Measurements from ENCODE around the gene STAT5A.
"Not testable (repeated sequence)": the region's sequence is repeated elsewhere in the genome, so short reads cannot be mapped to it uniquely, and the experiment has no call there.

STAT5A gene

DNA sequence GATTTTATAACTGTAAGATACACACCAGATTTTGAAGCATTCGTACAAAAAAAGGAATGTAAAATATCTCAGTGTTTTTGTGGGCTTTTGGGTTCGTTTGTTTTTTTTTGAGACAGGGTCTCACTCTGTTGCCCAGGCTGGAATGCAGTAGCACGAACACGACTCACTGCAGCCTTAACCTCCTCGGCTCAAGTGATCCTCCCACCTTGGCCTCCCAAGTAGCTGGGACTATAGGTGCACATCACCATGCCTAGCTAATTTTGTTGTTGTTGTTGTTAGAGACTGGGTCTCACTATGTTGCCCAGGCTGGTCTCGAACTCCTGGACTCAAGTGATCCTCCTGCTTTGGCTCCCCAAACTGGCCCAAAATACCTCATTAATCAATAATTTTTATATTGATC, 28.0 kb upstream of the STAT5A start:
- Histone ChIP-seq H2AK5ac (ENCODE audit: low read length, severe bottlenecking) (no peak overlapping the region), H3K4me2 (ENCODE audit: low read length, poor library complexity, severe bottlenecking) (no peak overlapping the region), H2AFZ (ENCODE audit: low read depth, low read length) (no peak overlapping the region), H3K23ac (ENCODE audit: low read length in 2 of 2) (no peak overlapping the region), H4K8ac (ENCODE audit: low read length) (no peak overlapping the region), H2BK15ac (ENCODE audit: low read depth, poor library complexity, severe bottlenecking) (no peak overlapping the region), H3K4ac (ENCODE audit: low read depth in 1 of 2, low read length in 2 of 2) (no peak overlapping the region), H3K4me1 (ENCODE audit: control insufficient read depth, insufficient read depth, low read depth, low read length) (peaks cover 5% of the 10 kb centered on the region), H3K14ac (ENCODE audit: low read length in 2 of 2) (no peak overlapping the region), H2BK12ac (ENCODE audit: low read length in 2 of 2) (no peak overlapping the region), H3K27me3 (ENCODE audit: control insufficient read depth in 1 of 2, insufficient read depth in 1 of 2, low read length in 2 of 2) (no peaks in the 10 kb centered on the region), H2BK120ac (ENCODE audit: low read depth, low read length) (no peak overlapping the region), H4K91ac (ENCODE audit: low read length) (no peak overlapping the region), H3K27ac (ENCODE audit: low read length, poor library complexity, severe bottlenecking) (no peak overlapping the region), H3K36me3 (ENCODE audit: control insufficient read depth in 1 of 2, insufficient read depth in 2 of 2, low read depth in 1 of 2, low read length in 2 of 2) (no peaks in the 10 kb centered on the region), H2BK5ac (ENCODE audit: low read depth, low read length, poor library complexity, severe bottlenecking) (no peak overlapping the region), H3K9ac (ENCODE audit: low read length) (no peak overlapping the region), H3K18ac (ENCODE audit: low read depth in 1 of 2, low read length in 2 of 2) (no peak overlapping the region), H3K9me3 (ENCODE audit: control insufficient read depth, low read length) (no peaks in the 10 kb centered on the region), H3K79me1 (replicated peaks; ENCODE audit: low read length, poor library complexity, severe bottlenecking) (peaks cover 19% of the 10 kb centered on the region), H3K4me3 (ENCODE audit: insufficient read depth in 1 of 2, low read depth in 1 of 2, low read length in 2 of 2) (no peak overlapping the region)
- WGBS, result 94% methylated on average over 5 of the region's 6 CpGs
- no peak for DNase-seq

DNA sequence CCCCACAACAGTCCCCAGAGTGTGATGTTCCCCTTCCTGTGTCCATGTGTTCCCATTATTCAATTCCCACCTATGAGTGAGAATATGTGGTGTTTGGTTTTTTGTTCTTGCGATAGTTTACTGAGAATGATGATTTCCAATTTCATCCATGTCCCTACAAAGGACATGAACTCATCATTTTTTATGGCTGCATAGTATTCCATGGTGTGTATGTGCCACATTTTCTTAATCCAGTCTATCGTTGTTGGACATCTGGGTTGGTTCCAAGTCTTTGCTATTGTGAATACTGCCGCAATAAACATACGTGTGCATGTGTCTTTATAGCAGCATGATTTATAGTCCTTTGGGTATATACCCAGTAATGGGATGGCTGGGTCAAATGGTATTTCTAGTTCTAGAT, 23.9 kb upstream of the STAT5A start:
- H3K27ac ChIP-seq (ENCODE audit: low read length, poor library complexity, severe bottlenecking); H3K18ac ChIP-seq (ENCODE audit: low read depth in 1 of 2, low read length in 2 of 2); H3K4me1 ChIP-seq (ENCODE audit: control insufficient read depth, insufficient read depth, low read depth, low read length); H3K27me3 ChIP-seq (ENCODE audit: control insufficient read depth in 1 of 2, insufficient read depth in 1 of 2, low read length in 2 of 2); H3K14ac ChIP-seq (ENCODE audit: low read length in 2 of 2); H3K4ac ChIP-seq (ENCODE audit: low read depth in 1 of 2, low read length in 2 of 2); H4K8ac ChIP-seq (ENCODE audit: low read length); H2BK120ac ChIP-seq (ENCODE audit: low read depth, low read length); H3K4me2 ChIP-seq (ENCODE audit: low read length, poor library complexity, severe bottlenecking); H3K9me3 ChIP-seq (ENCODE audit: control insufficient read depth, low read length); H2AFZ ChIP-seq (ENCODE audit: low read depth, low read length); H3K36me3 ChIP-seq (ENCODE audit: control insufficient read depth in 1 of 2, insufficient read depth in 2 of 2, low read depth in 1 of 2, low read length in 2 of 2); H3K9ac ChIP-seq (ENCODE audit: low read length); H2BK12ac ChIP-seq (ENCODE audit: low read length in 2 of 2); H3K4me3 ChIP-seq (ENCODE audit: insufficient read depth in 1 of 2, low read depth in 1 of 2, low read length in 2 of 2); DNase-seq; H2BK5ac ChIP-seq (ENCODE audit: low read depth, low read length, poor library complexity, severe bottlenecking); H3K23ac ChIP-seq (ENCODE audit: low read length in 2 of 2); H2AK5ac ChIP-seq (ENCODE audit: low read length, severe bottlenecking); H4K91ac ChIP-seq (ENCODE audit: low read length); H2BK15ac ChIP-seq (ENCODE audit: low read depth, poor library complexity, severe bottlenecking): not testable (repeated sequence)
- H3K79me1 ChIP-seq (replicated peaks; ENCODE audit: low read length, poor library complexity, severe bottlenecking), result peaks cover 14% of the 10 kb centered on the region
- WGBS, result no CpG with 5 or more reads among the region's 4 CpGs

DNA sequence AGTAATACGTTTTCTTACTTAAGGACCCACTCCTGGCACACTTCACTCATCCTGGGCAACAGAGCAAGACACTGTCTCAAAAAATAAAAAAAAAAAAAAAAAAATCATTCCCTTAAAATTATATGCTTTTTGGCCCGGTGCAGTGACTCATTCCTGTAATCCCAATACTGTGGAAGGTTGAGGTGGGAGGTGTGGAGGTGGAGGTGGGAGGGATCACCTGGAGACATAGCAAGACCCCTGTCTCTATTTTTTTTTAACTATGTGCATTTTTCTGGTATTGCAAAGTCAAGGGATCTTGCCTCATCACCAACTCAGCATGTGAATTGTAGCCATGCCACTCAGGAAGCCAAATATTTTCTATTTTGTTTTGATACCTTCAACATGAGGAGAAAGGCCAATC, 21.8 kb upstream of the STAT5A start:
- H3K27me3 ChIP-seq (ENCODE audit: control insufficient read depth in 1 of 2, insufficient read depth in 1 of 2, low read length in 2 of 2), result no peaks in the 10 kb centered on the region
- no peak overlapping the region for H4K8ac ChIP-seq (ENCODE audit: low read length)
- no peak overlapping the region for H3K4me2 ChIP-seq (ENCODE audit: low read length, poor library complexity, severe bottlenecking)
- no peak overlapping the region for H3K27ac ChIP-seq (ENCODE audit: low read length, poor library complexity, severe bottlenecking)
- no peak overlapping the region for H3K14ac ChIP-seq (ENCODE audit: low read length in 2 of 2)
- no peak overlapping the region for H3K4ac ChIP-seq (ENCODE audit: low read depth in 1 of 2, low read length in 2 of 2)
- no peak for DNase-seq
- H3K23ac ChIP-seq (ENCODE audit: low read length in 2 of 2), result no peak overlapping the region
- no peaks in the 10 kb centered on the region for H3K4me1 ChIP-seq (ENCODE audit: control insufficient read depth, insufficient read depth, low read depth, low read length)
- H3K4me3 ChIP-seq (ENCODE audit: insufficient read depth in 1 of 2, low read depth in 1 of 2, low read length in 2 of 2), result no peak overlapping the region
- H2BK5ac ChIP-seq (ENCODE audit: low read depth, low read length, poor library complexity, severe bottlenecking), result no peak overlapping the region
- peak overlapping the region; percentile 3 for H3K9ac ChIP-seq (ENCODE audit: low read length)
- H3K36me3 ChIP-seq (ENCODE audit: control insufficient read depth in 1 of 2, insufficient read depth in 2 of 2, low read depth in 1 of 2, low read length in 2 of 2), result no peaks in the 10 kb centered on the region
- H2BK120ac ChIP-seq (ENCODE audit: low read depth, low read length), result peak overlapping the region; percentile 49
- H2AK5ac ChIP-seq (ENCODE audit: low read length, severe bottlenecking), result no peak overlapping the region
- 100% methylated on average over 1 of the region's 2 CpGs for WGBS
- H2BK12ac ChIP-seq (ENCODE audit: low read length in 2 of 2), result no peak overlapping the region
- H3K79me1 ChIP-seq (replicated peaks; ENCODE audit: low read length, poor library complexity, severe bottlenecking), result peaks cover 12% of the 10 kb centered on the region
- H3K18ac ChIP-seq (ENCODE audit: low read depth in 1 of 2, low read length in 2 of 2), result no peak overlapping the region
- H4K91ac ChIP-seq (ENCODE audit: low read length), result no peak overlapping the region
- H3K9me3 ChIP-seq (ENCODE audit: control insufficient read depth, low read length), result no peaks in the 10 kb centered on the region
- no peak overlapping the region for H2AFZ ChIP-seq (ENCODE audit: low read depth, low read length)
- no peak overlapping the region for H2BK15ac ChIP-seq (ENCODE audit: low read depth, poor library complexity, severe bottlenecking)

DNA sequence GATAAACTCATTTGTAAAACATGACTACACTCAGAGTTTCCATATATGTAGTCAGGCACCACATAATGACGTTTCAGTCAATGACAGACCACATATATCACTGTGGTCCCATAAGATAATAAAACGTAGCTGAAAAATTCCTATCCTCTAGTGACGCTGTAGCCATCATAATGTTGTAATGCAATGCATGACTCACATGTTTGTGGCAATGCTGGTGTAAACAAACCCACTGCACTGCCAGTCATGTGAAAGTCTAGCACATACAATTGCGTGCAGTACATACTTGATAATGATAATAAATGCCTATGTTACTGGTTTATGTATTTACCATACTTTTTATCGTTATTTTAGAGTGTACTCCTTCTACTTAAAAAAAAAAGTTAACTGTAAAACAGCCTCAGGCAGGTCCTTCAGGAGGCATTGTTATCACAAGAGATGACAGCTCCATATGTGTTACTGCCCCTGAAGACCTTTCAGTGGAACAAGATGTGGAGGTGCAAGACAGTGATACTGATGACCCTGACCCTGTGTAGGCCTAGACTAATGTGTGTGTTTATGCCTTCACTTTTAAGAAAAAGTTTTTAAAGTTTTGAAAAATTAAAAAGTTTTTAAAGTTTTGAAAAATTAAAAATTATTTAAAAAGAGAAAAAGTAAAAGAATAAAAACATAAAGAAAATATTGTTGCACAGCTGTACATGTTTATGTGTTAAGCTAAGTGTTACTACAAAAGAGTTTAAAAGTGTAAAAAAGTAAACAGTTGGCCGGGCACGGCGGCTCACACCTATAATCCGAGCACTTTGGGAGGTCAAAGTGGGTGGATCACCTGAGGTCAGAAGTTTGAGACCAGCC, 21.2 kb upstream of the STAT5A start:
- no peaks in the 10 kb centered on the region for H3K27me3 ChIP-seq (ENCODE audit: control insufficient read depth in 1 of 2, insufficient read depth in 1 of 2, low read length in 2 of 2)
- no peak overlapping the region for H2BK12ac ChIP-seq (ENCODE audit: low read length in 2 of 2)
- no peaks in the 10 kb centered on the region for H3K36me3 ChIP-seq (ENCODE audit: control insufficient read depth in 1 of 2, insufficient read depth in 2 of 2, low read depth in 1 of 2, low read length in 2 of 2)
- H3K9ac ChIP-seq (ENCODE audit: low read length), result peak overlapping the region; percentile 6
- 54% methylated on average over 7 of the region's 9 CpGs for WGBS
- no peaks in the 10 kb centered on the region for H3K4me1 ChIP-seq (ENCODE audit: control insufficient read depth, insufficient read depth, low read depth, low read length)
- peaks cover 8% of the 10 kb centered on the region for H3K79me1 ChIP-seq (replicated peaks; ENCODE audit: low read length, poor library complexity, severe bottlenecking)
- H4K8ac ChIP-seq (ENCODE audit: low read length), result no peak overlapping the region
- H3K23ac ChIP-seq (ENCODE audit: low read length in 2 of 2), result no peak overlapping the region
- peak; percentile 100 for DNase-seq
- H3K27ac ChIP-seq (ENCODE audit: low read length, poor library complexity, severe bottlenecking), result no peak overlapping the region
- H3K4ac ChIP-seq (ENCODE audit: low read depth in 1 of 2, low read length in 2 of 2), result no peak overlapping the region
- no peak overlapping the region for H2BK5ac ChIP-seq (ENCODE audit: low read depth, low read length, poor library complexity, severe bottlenecking)
- no peak overlapping the region for H2AFZ ChIP-seq (ENCODE audit: low read depth, low read length)
- H2BK120ac ChIP-seq (ENCODE audit: low read depth, low read length), result no peak overlapping the region
- no peak overlapping the region for H3K4me2 ChIP-seq (ENCODE audit: low read length, poor library complexity, severe bottlenecking)
- H3K4me3 ChIP-seq (ENCODE audit: insufficient read depth in 1 of 2, low read depth in 1 of 2, low read length in 2 of 2), result no peak overlapping the region
- H2AK5ac ChIP-seq (ENCODE audit: low read length, severe bottlenecking), result no peak overlapping the region
- H3K18ac ChIP-seq (ENCODE audit: low read depth in 1 of 2, low read length in 2 of 2), result no peak overlapping the region
- no peak overlapping the region for H2BK15ac ChIP-seq (ENCODE audit: low read depth, poor library complexity, severe bottlenecking)
- no peak overlapping the region for H3K14ac ChIP-seq (ENCODE audit: low read length in 2 of 2)
- H4K91ac ChIP-seq (ENCODE audit: low read length), result no peak overlapping the region
- no peaks in the 10 kb centered on the region for H3K9me3 ChIP-seq (ENCODE audit: control insufficient read depth, low read length)

All from mesenchymal stem cell (in vitro differentiated cells and primary cell).